Stimulated activated CD4-positive, alpha-beta T cell treated with anti-CD3 and anti-CD28 coated beads, Interleukin-1b, Interleukin-23, amount 100 ng/mL, for 48 hours (primary cell): ENCODE data around the gene NGFR.
"Not testable (repeated sequence)": the region's sequence is repeated elsewhere in the genome, so short reads cannot be mapped to it uniquely, and the experiment has no call there.

Source experiments
- DNase-seq: peaks from one replicate; pipeline ENCODE4 v3.0.0-alpha.2; 2020

The NGFR gene

GRCh38 chr17:49548506-49549310 is 53.6 kb downstream of the NGFR start:
- DNase-seq = no peak

GRCh38 chr17:49549311-49549605 is 54.2 kb downstream of the NGFR start:
- no peak for DNase-seq

GRCh38 chr17:49549691-49550678 is 54.9 kb downstream of the NGFR start:
- DNase-seq = no peak

GRCh38 chr17:49550764-49551163 is 55.7 kb downstream of the NGFR start:
- not testable (repeated sequence) for DNase-seq

GRCh38 chr17:49551221-49552069 is 56.4 kb downstream of the NGFR start:
- no peak for DNase-seq

GRCh38 chr17:49552070-49552751 is 57.1 kb downstream of the NGFR start:
- no peak for DNase-seq

GRCh38 chr17:49553676-49554335 is 58.7 kb downstream of the NGFR start:
- no peak for DNase-seq

GRCh38 chr17:49554694-49555494 is 59.8 kb downstream of the NGFR start:
- no peak for DNase-seq

- DNase-seq = no peak
Observed at GRCh38 chr17:49555495-49556222, 60.6 kb downstream of the NGFR start.

GRCh38 chr17:49556223-49556943 is 61.3 kb downstream of the NGFR start:
- DNase-seq = peak; percentile 85

GRCh38 chr17:49557312-49558024 is 62.4 kb downstream of the NGFR start:
- peak; percentile 35 for DNase-seq
